Hindlimb muscle (tissue), 1 donor: ENCODE data around the gene EYS. TPM values are rescaled to one million over a fixed set of nuclear protein-coding genes. Genes with fewer than 3 reads are reported as not detected.
"Not testable (repeated sequence)": the region's sequence is repeated elsewhere in the genome, so short reads cannot be mapped to it uniquely, and the experiment has no call there.

Experiments
- DNase-seq: peaks from one replicate; pipeline ENCODE4 v3.0.0-alpha.2; 2013
- polyA plus RNA-seq: library from polyadenylated mRNA; unstranded; fragments of 120-200 nt; gene quantifications from one replicate; pipeline ENCODE4 v1.2.1, GENCODE V29; 2013; ENCODE audit not compliant: insufficient read length

The EYS gene
- polyA plus RNA-seq, 1 donor = 0.59 TPM

DNA sequence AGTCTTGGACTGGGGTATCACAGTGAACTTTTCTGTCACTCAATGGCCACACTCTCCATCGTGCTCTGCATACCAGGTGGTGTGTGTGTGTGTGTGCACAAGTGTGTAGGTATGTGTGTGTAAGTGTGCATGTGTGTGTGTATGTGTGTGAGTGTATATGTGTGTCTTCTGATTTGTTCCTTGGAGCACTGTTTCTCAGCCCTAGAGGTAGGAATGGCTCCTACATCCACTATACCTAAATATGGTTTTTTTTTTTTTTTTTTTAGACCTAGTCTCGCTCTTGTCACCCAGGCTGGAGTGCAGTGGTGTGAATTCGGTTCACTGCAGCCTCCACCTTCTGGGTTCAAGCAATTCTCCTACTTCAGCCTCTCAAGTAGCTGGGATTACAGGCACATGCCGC is 1834.8 kb downstream of the EYS start:
- no peak for DNase-seq

DNA sequence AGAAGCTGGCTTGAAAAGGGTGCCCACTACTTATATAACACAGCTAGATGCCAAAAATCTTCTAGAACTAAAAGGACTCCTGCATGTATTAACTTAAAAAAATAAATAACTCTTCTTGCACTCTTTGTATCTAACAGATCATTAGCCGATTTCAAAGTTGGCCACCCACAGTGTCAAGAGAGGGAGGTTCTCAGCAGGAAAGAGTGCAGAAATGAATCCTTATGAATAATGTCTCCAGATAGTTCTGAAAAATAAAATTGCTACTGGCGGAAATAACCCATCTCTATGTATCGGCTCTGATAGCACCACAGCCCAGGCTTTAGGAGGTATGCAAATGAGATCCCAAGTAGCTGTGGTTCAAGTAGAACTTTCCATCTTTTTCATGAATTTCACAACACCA is 1838.7 kb downstream of the EYS start:
- no peak for DNase-seq

DNA sequence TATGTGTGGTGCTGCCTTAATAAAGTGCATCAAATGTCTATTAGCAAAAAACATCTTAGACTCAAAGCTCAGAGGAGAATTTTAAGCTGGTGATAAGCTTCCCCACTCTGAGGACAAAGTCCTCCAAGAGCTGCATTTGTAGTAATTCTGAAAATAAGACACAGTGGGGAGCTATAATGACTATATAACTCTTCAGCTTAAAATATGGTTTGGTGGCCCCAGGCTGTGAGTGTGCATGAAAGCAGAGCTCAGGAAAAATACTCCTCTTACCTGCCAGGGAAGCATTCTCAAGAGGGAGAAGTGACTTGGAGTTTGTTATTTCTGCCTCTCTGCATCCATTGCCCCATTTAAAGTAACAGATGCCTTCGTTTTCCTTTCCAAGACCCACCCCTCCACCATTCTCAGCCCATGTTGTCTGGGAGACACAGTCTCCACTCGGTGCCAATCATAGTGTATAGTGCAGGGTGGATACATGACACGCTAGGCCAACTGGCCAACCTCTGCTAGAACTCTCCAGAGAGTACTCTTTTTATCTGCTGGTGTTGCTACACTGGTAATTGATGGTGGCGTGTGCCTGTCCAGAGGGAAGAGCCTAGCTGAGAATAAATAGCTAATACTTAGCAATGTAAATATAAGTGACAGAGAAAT is 1842.2 kb downstream of the EYS start:
- DNase-seq = no peak

DNA sequence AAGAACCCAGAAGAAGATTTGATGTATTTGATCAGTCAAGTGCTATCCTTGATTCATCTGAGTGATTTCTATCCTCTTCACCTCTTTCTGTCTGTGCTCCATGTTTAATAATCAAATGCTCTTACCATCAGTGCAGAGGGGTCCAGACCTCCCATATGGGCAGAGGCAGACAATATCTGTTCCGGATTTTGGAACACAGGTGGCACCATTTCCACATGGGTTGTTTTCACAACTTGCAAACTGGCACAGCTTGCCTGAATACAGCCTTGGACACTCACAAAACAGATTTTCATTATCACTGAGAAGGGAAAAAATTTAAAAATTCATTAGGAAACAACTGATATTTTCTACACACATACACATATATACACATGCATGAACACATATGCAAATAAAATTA is 1843.0 kb downstream of the EYS start:
- DNase-seq = no peak

DNA sequence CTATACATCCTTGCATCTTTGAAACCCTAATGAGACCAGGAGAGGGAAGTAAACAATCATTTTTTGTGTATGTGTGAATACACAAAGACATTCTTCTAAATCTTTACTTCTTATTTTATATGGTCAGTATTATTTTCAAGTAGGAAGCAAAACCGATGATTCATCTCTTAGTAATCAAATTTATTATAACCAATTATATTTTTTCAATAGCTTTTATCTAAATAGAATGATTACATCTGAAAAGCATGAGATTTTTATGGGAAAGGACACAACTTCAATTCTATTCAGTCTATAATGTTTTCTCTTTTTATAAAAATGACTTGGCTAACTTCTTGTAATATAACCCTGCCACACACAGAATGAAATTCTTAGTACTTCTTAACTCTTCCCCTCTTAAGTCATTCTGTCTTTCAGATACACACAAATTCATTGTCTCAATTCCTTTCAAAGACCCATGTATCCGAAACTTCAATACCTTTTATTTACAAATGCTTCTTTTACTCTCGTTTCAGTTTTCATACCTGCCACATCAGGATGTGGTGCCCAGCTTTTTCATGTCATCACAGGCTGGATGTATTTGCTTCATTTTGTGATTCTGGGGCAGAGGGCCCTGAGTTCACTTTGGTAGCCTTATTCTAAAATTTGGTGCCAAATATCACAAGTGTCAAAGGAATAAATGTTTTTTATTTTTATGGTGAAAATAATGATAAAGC is 1844.4 kb downstream of the EYS start:
- no peak for DNase-seq

DNA sequence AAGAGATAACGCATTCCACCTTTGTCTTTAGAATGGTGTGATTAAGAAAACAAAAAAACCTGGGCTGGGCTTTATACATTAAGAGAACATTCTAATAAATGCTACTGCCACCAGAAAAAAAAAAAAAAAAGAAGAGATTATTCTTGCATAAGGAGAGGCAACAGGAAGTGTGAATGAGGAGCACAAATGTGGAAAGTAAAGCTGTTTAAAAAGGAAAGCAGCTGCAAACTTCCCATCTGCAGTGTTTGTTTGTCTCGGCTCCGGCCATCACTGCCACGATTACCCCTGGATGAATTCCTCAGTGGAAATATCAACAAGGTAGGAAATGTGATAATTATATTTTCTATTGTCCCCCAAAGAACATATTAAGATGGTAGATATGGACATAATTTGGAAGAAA is 1847.5 kb downstream of the EYS start:
- peak; percentile 2 for DNase-seq

DNA sequence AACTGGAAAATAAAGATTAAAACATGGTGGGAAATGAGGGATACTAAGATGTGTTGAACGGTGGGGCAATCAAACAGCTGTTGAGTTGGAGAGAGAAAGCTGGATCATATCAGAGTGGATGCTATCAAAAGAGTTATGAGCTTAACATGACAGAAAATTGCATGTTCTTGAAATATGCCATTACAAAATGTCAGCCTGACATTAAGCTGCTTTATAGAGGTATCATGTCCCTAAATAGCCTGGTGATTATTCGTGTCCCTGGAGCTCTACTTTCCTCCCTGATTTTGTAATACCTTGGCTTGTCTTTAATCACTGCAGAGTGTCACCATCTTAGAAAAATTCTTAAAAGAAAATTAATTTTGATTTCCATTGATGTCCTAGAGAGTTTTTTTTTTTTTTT is 1848.3 kb downstream of the EYS start:
- DNase-seq = no peak

DNA sequence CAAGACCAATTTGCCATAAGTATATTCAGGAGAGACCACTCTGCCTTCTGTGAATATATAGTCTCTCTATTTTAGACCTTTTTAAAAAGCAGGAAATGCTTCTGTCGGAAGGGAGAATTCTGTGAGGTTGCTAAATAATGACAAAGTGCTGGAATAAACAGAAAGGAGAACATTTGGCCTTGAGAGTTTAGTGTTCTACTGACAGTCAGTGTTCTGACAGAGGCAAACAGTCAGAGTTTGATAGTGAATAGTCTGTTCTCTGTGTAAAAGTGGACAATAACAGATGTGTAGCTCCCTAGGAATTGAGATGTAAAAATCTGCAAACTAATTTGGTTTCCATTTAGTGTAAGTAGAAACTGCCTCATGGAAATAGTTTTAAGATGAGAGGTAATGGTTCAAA is 1850.8 kb downstream of the EYS start:
- DNase-seq = no peak

DNA sequence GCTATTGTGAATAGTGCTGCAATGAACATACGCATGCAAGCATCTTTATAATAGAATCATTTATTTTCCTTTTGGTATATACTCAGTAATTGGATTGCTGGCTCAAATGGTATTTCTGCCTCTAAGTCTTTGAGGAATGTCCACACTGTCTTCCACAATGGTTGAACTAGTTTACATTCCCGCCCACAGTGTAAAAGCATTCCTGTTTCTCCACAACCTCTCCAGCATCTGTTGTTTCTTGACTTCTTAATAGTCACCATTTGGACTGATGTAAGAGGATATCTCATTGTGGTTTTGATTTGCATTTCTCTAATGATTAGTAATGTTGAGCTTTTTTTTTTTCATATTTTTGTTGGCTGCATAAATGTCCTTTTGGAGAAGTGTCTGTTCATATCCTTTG is 1862.7 kb downstream of the EYS start:
- no peak for DNase-seq

DNA sequence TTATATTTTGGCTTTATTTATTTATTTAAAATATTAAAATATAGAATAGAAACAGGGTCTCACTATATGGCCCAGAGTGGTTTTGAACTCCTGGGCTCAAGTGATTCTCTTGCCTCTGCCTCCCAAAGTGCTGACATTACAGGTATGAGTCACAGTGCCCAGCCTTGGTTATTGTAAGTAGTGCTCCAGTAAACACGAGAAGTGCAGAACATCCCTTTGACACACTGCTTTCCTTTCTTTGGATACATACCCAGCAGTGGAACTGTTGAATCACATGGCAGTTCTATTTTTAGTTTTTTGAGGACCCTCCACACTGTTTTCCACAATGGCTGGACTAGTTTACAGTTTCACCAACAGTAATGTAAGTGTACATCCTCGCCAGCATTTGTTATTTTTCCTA is 1867.5 kb downstream of the EYS start:
- DNase-seq = no peak

DNA sequence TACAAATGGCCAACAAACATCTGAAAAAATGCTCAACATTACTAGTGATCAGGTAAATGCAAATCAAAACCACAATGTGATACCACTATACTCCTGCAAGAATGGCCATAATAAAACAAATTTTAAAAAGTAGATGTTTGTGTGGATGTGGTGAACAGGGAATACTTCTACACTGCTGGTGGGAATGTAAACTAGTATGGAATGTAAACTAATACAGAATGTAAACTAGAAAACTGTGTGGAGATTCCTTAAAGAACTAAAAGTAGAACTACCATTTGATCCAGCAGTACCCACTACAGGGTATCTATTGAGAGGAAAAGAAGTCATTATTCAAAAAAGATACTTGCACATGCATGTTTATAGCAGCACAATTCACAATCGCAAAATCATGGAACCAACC is 1878.3 kb downstream of the EYS start:
- not testable (repeated sequence) for DNase-seq

DNA sequence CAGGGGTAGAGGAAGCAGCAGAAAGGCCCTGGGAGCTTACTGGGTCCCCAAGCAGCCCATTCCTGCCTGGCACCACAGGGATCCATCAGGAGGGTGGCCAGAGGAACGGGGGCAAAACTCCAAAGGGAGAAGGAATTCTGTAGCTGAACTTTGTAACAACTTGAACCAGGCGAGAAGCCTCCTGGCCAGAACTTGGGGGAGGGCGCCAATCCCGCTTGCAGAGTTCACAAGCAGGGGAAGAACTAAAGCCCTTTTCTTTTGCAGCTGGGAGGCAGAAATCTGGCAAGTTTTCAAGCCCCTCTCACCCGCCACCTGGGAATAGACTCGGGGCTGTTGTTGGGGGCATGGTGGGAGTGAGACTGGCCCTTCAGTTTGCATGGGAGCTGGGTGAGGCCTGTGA is 1882.3 kb downstream of the EYS start:
- no peak for DNase-seq

DNA sequence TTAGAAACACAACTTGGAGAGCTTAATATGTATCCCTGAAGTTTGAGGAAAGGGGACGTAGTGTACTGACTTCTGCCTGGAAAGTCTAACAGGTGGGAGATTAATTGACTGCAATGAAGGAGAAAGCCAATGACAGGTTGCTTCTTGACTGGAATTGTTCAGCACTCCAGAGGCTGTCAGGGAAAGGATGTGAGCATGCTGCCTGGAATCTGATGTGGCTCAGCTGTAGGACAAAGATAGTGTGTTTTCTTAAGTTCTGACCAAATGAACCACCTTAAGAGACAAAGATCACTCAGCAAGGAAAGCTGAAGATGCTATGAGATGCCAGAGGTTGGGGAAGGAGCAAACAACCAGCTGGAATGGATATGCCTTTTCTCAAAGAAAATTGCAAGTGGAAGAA is 1885.6 kb downstream of the EYS start:
- DNase-seq = no peak

DNA sequence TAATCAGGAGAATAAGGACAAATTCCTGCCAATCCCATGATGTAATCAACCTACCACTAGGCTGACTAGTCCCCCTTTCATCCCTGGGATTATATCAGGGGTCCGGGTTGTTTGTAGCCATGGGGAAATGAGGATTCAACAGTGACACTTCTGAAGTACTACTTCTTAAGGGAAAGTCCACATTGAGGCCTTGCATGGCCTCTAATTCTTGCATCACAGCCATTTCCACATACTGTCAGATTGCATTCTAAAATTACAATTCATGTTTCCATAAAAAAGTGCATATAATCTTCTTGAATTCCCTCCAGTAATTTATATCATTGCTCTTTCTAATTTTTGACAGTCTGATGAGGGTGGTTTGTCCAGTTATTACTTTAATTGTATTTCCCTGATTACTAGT is 1887.2 kb downstream of the EYS start:
- no peak for DNase-seq

DNA sequence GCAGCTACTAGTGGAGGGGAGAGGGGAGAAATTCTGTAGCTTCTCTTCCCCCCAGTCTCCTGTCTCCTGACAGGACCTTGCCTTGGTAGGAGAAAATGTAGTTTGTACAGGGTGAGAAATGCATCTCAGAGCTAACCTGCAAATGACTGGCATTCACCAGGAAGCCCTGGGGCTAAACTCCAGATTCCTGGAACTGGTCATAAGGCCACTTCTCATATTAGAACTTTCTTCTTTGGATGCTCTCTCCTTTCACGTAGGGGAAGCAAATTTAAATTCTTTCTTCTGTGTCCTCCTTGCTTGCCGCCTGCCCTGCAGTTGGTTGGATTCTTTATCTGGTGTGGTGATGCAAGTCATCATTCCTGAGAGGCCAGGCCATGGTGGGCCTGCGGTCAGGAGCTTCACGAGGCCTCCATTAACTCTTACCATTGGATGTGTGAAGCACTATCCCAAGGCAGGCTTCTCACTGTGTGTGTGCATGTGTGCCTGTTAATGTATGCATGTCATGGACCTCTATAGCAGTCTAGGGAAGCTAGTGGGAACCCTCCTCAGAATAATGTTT is 1889.5 kb downstream of the EYS start:
- no peak for DNase-seq

DNA sequence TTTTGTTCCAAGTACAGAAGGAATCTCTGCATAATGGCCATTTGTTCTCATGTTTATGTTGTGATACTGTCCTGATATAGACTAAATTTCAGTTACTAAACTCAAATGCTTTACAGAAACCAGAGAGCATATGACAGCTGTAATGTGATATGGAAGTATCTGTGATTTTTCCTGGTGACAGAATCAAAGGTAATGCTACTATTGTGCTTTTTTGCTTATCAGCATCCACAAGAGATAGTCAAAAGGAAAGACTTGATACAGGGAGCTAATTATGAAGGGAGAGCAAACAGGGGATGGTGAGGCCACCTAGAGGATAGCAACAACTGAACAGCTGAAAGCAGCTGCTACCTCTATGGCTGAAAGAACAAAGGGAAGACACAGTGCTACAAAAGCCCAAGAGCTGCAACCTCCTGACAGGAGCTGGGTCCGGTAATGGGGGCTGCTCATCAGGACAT is 1890.0 kb downstream of the EYS start:
- no peak for DNase-seq

DNA sequence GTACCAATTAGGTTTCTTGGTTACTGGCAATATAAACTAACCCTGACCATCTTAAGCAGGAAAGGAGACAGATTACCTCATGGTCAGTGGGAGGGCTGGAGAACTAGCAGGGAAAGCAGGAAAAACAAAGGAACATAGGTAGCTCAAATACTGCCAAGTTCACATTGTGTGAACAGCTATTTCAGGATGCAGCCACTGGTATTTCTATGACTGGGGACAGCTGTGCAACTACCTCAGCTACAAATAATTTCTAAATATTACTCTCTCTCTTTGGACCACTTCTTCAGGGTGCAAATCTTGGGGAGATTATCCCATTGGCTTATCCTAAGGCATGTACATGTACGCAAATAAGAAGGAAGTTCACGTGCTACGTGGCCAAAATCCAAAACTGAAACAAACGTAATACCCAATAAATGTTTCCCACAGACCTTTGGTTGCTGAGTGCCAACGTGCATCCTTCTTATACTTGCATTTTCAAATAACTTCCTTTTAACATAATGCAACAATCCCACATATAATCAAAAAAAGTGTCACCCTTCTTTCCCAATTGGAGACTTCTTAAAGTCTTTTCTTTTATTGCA is 1890.5 kb downstream of the EYS start:
- no peak for DNase-seq

DNA sequence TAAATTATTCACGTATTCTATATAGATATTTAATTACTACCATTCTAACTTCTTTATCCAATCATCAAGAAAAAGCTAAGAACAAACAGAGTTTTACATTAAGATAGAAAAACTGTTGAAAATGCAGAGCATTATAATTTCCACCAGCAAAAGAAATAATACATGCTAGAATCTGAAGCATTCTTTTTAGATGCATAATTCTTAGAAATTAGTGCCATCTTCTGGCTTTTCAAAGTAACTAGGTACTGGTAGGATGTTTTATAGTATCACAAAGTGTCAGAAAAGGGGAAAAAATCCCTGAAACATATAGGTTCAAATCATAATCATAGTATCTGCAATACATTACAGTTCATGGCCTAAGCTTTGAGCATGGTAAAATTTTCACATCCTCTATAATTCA is 1892.6 kb downstream of the EYS start:
- DNase-seq = no peak

DNA sequence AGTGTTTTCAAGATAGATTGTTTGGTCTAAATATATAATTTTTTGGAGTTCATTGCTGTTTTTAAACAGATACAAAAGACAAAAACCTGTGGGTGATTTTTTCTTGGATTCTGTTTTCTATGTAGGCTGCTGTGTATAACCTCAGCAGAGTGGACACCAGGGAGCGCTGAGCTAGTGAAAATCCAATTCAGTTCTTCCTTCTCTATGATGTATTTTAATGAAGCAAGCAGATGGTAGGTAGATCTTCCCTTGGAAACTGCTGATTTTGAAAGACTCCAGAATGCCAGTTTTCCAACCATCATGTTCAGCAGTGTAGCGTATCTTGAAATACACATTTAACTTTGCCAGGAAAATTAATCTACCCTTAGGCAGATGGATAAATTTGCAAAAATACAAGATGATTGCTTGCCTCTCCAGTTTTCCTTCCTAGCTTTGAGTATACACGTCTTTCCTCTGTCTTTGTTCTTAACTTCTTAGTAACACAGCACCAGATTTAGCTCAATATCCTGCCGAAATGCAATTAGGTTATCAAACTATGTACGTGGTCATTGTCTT is 1893.4 kb downstream of the EYS start:
- peak; percentile 39 for DNase-seq

DNA sequence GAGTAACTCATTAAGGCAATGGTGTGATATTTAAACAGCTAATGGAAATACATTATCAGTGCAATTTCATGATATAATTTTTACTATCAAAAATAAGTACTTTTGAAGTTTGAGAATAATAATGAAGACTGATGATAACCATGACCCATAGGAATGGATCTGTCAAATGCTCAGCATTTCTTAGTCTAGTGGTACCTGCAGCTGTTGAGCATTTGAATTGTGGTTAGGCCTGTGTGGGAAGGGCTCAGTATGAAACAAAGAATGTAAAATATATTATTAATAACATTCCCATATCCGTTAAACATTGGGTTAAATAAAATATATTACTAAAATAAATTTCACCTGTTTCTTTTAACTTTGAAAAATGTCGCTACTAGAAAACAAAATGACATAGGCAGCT is 1898.5 kb downstream of the EYS start:
- DNase-seq = no peak

DNA sequence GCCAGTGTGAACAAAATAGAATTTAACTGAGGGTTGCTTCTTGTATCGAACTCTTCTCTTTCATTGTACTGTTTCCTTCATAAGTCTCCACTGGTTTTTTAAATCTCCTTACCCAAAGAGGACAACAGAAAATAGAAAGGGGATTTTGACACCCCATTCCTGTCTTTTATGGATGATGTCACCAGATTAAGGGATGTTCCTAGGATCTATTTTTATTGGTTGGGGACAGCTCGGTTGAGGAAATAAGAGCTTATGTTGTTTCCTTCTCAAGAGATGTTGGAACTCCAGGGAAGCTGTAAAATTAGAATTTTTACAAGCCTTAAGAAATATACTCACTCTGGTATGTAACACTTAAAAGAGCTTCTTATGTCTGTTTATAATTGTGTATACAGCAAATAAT is 1900.0 kb downstream of the EYS start:
- no peak for DNase-seq

DNA sequence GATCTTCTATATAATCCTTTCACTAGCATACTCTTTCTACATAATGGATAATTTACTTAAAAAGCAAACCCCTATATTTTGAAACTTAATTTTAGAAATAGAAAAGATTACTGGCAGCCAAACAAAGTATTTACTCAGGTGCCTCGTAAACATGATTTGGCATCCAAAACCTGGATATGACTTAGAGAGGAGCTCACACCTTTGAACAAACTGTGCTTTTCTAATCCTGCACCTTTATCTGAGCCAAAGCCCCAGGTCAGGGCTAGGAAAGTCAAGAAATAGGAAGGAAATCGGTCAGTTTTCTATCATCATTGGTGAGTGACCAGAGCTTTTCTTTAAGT is 1900.5 kb downstream of the EYS start:
- DNase-seq = no peak

DNA sequence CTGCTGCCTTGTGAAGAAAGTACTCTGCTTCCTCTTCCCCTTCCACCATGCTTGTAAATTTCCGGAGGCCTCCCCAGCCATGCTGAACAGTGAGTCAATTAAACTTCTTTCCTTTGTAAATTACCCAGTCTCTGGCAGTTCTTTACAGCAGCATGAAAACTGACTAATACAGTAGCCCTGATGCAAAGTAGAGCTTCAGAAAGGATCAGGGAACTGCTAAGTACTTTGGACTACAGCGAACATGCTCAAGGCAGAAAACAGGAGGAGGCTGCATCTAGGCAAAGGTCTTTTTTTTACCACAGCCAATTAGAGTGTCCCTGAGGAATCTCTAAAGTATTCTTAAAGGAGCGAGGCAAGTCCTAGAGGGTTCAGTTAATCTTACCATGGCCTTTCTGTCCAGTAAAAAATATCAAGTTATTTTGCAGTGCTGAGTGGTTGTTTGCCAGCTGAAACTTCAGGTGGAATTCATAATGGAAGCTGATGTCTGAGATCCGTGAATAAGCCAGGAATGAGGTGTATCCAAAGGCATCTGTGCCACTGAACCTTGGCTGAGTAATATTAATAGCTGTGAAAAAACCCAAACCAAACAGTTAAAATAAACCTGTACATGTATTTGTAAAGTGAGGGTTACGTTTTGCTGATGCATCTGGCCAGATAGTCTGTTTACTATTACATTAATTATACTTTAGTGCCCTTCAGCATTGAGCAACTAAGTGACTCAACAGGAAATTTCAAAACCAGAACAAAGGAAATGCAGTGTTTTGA is 1901.0 kb downstream of the EYS start:
- peak; percentile 15 for DNase-seq
